ENCODE results near the gene GET3.

The GET3 gene

DNA sequence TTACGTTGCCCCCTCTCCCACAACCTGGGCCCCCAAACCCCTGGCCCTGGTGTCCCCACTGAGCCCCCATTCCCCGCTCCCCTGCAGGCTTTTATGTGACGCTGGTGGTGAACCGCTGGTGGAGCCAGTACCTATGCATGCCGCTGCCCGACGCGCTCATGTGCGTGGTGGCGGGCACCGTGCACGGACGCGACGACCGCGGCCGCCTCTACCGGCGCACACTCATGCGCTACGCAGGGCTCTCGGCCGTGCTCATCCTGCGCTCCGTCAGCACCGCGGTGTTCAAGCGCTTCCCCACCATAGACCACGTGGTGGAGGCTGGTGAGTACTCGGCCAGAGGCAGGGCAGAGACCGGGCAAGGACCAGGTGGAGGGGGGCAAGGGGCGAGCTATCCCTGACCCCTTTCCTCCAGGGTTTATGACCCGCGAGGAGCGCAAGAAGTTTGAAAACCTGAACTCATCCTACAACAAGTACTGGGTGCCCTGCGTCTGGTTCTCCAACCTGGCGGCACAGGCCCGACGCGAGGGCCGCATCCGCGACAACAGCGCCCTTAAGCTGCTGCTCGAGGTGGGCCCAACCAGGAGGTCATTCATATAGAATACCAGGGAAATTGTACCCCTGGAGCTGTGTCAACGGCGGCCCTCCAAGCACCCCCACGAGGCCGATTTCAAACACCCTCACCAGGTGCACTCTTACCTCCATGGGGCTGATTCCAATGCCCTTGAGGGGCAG is 17.3 kb downstream of the GET3 start:
- no peak for DNase-seq

- no peak for DNase-seq
Observed at GRCh38 chr19:12756150-12756883, 19.0 kb downstream of the GET3 start.

GRCh38 chr19:12757544-12758274 is 20.4 kb downstream of the GET3 start:
- DNase-seq: peak; percentile 36

- DNase-seq: no peak
Observed at GRCh38 chr19:12759686-12760085, 22.4 kb downstream of the GET3 start.

DNA sequence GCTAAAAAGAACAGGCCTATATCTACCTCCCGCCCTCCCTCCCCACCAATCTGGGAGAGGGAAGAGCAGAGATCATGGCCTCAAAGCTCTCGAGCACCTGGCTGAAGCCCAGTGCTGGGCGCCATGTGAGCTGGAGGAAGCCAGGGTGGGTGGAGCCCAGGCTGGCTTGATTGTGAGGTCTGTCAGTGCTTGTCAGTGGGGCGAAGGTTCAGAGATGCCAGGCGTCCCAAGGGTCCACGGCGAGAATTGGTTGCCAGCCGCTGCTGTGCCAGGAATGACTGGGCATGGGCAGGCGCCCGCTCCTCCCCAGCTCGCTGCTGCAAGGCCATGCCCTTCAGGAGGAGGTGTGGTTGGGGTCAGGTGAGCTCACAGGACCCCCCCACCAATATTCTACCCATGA is 25.8 kb downstream of the GET3 start:
- no peak for DNase-seq

GRCh38 chr19:12764698-12765097 is 27.4 kb downstream of the GET3 start:
- DNase-seq: no peak

GRCh38 chr19:12766051-12766521 is 28.8 kb downstream of the GET3 start:
- peak; percentile 77 for DNase-seq

DNA sequence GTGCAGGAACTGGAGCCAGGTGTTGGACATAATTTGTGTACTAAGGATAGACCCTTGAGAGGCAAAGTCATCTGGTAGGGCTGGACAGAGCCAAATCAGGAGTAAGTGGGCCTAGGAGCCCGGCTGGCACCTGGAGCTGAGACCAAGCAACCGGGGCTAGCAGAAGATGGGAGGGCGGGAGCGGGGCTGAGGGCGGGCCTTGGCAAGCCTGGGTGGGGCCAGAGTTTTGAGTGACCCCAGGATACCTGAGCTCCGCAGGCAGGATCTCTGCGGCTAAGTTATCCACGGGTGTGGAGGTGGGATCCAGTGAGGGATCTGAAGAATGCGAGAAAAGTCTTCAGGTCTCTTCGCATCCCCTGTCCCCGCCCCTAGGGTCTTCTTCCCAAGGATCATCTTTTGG is 29.9 kb downstream of the GET3 start:
- no peak for DNase-seq

- DNase-seq: no peak
Observed at GRCh38 chr19:12767666-12768065, 30.4 kb downstream of the GET3 start.

DNA sequence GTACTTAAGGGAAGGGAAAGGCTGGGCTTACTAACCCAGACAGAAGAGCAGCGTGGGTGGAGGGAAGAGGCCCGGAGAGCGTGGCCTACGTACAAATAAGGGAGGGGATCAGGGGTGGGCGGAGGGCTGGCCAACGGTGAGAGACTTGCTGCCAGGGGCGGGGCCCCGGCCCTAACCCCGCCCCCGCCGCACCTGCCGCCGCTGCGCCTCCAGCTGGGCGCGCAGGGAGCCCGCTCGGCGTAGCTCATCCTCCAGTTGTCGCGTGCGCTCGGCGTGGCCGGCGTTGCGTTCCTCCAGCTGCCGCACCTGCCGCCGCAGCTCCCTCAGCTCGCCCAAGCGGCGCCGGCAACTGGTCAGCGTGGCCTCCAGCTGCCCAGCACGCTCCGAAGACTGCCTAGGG is 32.4 kb downstream of the GET3 start:
- peak; percentile 72 for DNase-seq

DNA sequence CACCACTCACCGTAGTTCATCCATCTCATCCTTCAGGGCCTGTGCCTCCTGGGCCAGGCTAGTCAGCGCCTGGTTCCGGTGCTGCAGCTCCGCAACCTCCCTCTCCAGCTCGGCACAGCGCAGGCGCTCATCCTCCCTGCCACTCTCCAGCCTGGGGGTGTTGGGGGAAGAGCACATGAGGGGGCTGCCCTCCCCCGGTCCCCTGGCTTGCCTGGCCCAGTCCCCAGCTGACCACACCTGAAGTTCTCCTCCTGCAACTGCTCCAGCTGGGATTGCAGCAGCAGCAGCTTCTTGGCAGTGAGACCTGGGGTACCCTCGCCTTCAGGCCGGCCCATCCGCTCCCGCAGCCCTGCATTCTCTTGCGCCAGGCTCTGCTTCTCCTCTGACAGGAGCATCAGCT is 33.6 kb downstream of the GET3 start:
- DNase-seq: no peak

GRCh38 chr19:12772323-12772722 is 35.0 kb downstream of the GET3 start:
- DNase-seq: no peak

DNA sequence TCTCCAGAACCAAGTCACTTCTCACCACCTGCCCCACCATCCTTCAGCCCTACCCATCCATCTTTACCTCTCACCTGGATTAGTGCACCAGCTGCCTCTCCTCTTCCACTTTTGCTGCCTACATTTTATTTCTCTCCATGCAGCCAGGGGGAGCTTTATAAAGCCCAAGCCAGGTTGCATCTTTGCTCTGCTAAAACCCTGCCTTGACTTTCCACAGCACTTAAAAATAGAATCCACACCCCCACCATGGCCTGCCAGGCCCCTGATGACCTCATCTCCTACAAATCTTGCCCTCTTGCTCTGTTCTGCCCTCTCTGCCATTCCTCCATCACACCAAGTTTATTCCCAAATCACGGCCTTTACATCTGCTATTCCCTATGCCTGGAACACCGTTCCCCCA is 36.3 kb downstream of the GET3 start:
- DNase-seq: no peak

- peak; percentile 38 for DNase-seq
Observed at GRCh38 chr19:12774588-12775555, 37.6 kb downstream of the GET3 start, which contains the start of gene HOOK2. Gene HOOK2, minus strand, starts transcription at chr19:12775552. Its CDS starts 103 bp downstream, at chr19:12775449.

DNA sequence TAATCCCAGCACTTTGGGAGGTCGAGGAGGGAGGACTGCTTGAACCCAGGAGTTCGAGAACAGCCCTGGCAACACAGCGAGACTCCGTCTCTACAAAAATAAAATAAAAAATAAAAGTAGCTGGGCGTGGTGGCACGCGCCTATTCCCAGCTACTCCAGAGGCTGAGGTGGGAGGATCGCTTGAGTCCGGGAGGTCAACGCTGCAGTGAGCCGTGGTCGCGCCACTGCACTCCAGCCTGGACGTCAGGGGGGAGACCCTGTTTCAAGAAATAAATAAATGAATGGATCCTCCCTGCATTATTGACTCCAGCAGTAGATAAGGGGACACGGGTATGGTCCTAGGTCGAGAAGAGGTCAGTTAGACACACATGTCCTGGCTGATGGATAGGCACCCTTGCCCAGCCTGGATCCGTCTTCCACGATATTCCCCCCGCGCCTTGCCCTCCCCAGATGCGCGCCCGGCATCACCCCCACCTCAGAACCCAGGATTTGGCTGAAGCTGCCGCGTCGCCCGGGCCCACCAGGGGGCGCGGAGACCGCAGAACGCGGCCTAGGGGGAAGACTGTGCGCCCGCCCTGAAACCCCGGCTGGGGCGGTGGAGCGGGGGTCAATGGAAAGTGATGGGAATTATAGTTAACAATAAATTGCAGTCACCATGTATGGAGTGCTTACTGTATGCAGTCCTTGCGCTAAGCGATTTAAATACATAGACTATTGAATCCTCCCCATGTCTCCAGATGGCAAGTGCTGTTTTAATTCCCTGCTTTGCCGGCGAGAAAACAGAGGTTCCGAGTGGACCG is 40.1 kb downstream of the GET3 start:
- DNase-seq: peak; percentile 73

GRCh38 chr19:12778017-12778904 is 41.0 kb downstream of the GET3 start:
- DNase-seq: peak; percentile 35

GRCh38 chr19:12778905-12779161 is 41.5 kb downstream of the GET3 start:
- DNase-seq: no peak

GRCh38 chr19:12779162-12779993 is 42.1 kb downstream of the GET3 start:
- no peak for DNase-seq

GRCh38 chr19:12782174-12782423 is 44.8 kb downstream of the GET3 start:
- no peak for DNase-seq

All from CD4-positive, alpha-beta T cell treated with Interleukin-4 for 4 hours (primary cell).